Dermis microvascular lymphatic vessel endothelial cell (primary cell): Measurements from ENCODE around the gene DHRSX. TPM values are rescaled to one million over a fixed set of nuclear protein-coding genes. Genes with fewer than 3 reads are reported as not detected.
"Not testable (repeated sequence)": the region's sequence is repeated elsewhere in the genome, so short reads cannot be mapped to it uniquely, and the experiment has no call there.

ENCODE experiments used
- DNase-seq, 2 donors: peaks; one replicate each; pipeline versions ENCODE4 v3.0.0 to v3.0.0-alpha.2; 2010; ENCODE audit warnings: low read depth in 2 of 2
- total RNA-seq: library from RNA; depleted of rRNA; stranded (reverse); fragments of >200 nt; gene quantifications from 2 replicates; pipeline ENCODE4 v1.2.1, GENCODE V29; 2014

DHRSX gene
- total RNA-seq, 1 donor from 2014 or later = 13.7 TPM

- not testable (repeated sequence) for DNase-seq
Measured at GRCh38 chrX:2519638-2520037, 18.9 kb upstream of the DHRSX start.

DNA sequence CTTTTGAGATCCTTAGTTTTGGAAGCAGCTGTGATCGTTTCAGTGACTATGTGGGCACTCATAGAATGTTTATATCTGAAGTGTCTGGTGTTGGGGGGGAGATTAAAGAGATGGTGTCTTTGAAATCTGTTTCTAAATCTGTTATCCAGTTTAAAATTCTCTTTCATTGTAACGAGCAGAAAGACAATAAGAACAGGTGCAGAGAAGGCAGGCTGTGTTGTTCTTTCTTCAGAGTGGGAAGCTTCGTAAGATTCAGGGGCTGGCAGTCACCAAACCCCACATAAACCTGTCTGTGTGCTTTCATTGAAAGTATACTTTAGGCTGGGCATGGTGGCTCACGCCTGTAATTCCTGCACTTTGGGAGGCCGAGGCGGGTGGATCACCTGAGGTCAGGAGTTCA is 16.3 kb upstream of the DHRSX start:
- no peak for DNase-seq

GRCh38 chrX:2516623-2517022 is 15.8 kb upstream of the DHRSX start:
- DNase-seq = no peak

GRCh38 chrX:2514131-2514530 is 13.4 kb upstream of the DHRSX start:
- no peak for DNase-seq

DNA sequence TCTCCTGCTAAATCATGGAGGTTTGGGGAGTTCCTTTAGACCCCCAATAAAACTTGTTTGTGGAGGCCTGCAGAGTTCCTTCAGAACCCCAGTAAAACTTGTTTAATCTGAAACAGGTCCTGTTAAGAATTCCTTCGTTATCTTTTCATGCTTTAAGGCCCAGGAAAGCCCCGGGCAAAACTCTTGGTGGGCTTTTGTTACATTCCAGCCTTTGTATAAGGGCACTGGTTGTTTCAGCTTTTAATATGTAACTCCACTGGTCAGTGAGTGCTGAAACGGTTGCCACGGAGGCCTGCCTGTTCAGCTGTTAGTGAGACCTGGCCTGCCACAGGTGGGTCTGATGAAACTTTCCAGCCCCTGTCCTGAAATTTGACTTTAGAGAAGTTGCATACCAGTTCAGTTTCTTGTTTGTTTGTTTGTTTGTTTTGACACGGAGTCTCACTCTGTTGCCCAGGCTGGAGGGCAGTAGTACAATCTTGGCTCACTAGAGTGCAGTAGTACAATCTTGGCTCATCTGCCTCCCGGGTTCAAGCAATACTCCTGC is 12.4 kb upstream of the DHRSX start:
- DNase-seq = no peak

DNA sequence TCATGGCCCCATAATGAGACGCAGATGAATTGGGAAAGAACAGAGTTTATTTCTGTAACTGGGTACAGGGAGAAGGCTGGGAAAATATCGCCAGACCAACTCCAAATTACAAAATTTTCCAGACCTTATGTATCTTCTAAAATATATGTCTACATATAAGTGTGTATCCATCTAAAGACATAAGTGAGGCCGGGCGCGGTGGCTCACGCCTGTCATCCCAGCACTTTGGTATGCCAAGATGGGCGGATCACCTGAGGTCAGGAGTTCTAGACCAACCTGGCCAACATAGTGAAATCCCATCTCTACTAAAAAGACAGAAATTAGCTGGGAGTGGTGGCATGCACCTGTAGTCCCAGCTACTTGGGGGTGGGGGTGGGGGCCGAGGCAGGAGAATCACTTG is 11.7 kb upstream of the DHRSX start:
- DNase-seq = no peak

DNA sequence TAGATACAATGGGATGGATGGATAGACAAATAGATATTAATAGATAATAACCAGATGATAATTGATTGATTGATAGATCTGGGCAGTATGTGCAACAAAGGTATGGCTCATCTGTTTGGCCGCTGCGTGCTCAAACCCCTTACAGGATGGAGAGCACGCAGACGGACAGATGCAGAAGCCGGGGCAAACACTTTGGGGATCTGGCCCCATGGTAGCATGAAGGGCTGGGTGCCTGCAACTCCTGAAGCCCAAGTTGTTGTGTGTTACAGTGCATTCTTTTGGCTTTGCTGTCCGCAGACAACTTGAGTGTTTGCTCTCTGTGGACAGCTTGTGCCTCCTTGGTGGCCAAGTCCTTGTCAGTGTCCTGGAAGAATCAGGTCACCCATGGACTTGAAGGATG is 10.6 kb upstream of the DHRSX start:
- DNase-seq = no peak

- DNase-seq = no peak
Measured at GRCh38 chrX:2508648-2509335, 8.0 kb upstream of the DHRSX start.

GRCh38 chrX:2507904-2508627 is 7.3 kb upstream of the DHRSX start:
- DNase-seq = no peak

DNA sequence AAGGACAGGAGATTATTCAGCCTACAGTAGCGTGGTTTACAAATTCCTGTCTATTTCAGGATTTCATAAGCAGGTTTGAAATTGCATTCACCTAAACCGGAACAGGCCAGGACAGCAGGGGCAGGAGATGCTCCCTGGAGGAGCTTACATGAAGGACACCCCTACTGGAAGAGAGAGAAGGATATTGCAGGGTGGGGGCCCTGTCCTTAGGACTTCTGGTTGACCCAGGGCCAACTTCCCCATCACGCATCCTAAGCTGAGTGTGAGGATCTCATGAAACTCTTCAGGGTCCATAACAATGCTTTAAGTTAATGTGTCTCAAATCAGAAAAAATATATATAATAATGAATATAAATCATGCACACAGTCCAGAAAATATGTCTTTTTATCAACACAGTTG is 6.4 kb upstream of the DHRSX start:
- DNase-seq = no peak

GRCh38 chrX:2505341-2505740 is 4.6 kb upstream of the DHRSX start:
- not testable (repeated sequence) for DNase-seq

- no peak for DNase-seq
Measured at GRCh38 chrX:2504706-2505332, 4.0 kb upstream of the DHRSX start.

GRCh38 chrX:2503591-2504500 is 3.1 kb upstream of the DHRSX start:
- no peak for DNase-seq

- no peak for DNase-seq
Measured at GRCh38 chrX:2502668-2503519, 2.1 kb upstream of the DHRSX start.

GRCh38 chrX:2502120-2502667 is 1.4 kb upstream of the DHRSX start:
- no peak for DNase-seq

DNA sequence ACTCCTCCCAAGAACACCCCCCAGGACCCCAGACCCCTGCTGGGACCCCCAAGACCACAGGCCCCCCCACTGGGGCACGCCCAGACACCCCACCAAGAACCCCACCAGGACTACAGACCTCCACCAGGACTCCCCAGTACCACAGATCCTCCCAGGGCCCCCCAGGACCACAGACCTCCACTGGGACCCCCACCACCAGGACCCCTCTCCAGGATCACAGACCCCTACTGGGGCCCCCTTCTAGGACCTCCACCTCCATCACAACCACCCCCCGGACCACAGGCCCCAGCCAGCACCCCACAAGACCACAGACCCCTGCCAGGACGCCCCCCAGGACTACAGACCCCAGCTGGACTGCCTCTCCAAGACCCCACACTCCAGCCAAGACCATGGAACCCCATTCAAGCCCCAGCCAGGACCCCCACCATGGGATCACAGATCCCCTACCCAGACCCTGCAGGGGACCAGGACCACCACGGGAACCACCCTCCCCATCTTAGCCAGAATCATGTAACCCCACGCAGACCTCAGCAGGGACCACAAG is 855 bp upstream of the DHRSX start:
- DNase-seq = no peak

- DNase-seq = peak in 1 of 2 donors; percentile 58
Measured at GRCh38 chrX:2500091-2500802, 529 bp downstream of the DHRSX start.

GRCh38 chrX:2499507-2499906 is 1.3 kb downstream of the DHRSX start:
- no peak for DNase-seq

DNA sequence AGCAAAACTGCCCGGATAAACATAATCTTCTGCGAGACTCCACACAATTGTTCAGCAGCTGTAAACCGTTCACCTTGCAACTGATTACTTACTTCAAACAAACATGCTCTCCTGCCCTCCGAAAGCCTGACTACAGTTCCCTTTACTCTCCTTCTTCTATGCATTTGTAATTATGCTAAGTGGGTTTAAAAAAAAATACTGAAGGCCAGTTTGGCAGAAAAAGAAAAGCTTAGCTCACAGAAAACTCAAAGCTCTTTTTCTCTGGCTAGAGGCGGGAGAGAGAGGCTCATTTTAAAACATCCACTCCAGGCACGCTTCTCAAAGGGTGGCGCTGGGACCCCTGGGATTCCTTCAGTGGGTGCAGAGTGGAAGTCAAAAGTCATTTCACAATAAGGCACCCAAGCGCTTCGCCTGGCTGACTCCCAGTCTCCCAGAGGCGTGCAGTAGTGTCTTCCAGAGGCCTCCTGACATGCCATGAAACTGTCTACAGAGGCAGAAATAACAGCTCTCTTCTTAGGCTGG is 1.9 kb downstream of the DHRSX start:
- no peak for DNase-seq
